IMR-90 (cell line): ENCODE results near the gene MYOCD. TPM values are rescaled to one million over a fixed set of nuclear protein-coding genes. Genes with fewer than 3 reads are reported as not detected.

Source experiments
- ATAC-seq: fragments of 200-7000 bp; cut with Tn5 transposase; 2 replicates; pipeline ENCODE4 v1.9.1; 2020; ENCODE audit warnings: low read depth, mild to moderate bottlenecking, moderate library complexity
- BruUV-seq: library from RNA; stranded (reverse); fragments of 400-500 nt; replicated peaks from 2 replicates; lab custom pipeline; 2021; lab: Mats Ljungman, UMichigan
- CTCF ChIA-PET: fragments of 300-600 bp; formaldehyde crosslinking; extraction: SDS; loops from one replicate; lab custom pipeline; 2021; ENCODE audit warnings: antibody characterized with exemption; lab: Yijun Ruan, JAX
- POLR2A ChIA-PET: fragments of 300-600 bp; sonication (Branson Sonifier 250); formaldehyde crosslinking; loops from one replicate; lab custom pipeline; 2022; ENCODE audit warnings: antibody characterized with exemption; ENCODE audit not compliant: unreplicated experiment; lab: Charles Lee
- DNase-seq: peaks from one replicate; pipeline ENCODE4 v3.0.0; 2013
- H2AFZ ChIP-seq: replicated peaks from 2 replicates; pipeline ENCODE3; 2013; ENCODE audit warnings: low read length, mild to moderate bottlenecking; ENCODE audit not compliant: poor library complexity
- H2AK5ac ChIP-seq: 2 replicates; pipeline ENCODE4 v1.6.1; 2013; ENCODE audit warnings: low read depth, low read length, inconsistent platforms
- H2AK9ac ChIP-seq: replicated peaks from 2 replicates; pipeline ENCODE3; 2013; ENCODE audit warnings: mild to moderate bottlenecking, low read depth, low read length, moderate library complexity; ENCODE audit not compliant: poor library complexity
- H2BK120ac ChIP-seq: 2 replicates; pipeline ENCODE4 v1.6.1; 2013; ENCODE audit warnings: low read depth, low read length, inconsistent platforms
- H2BK15ac ChIP-seq: 3 replicates; pipeline ENCODE4 v1.6.1; 2013; ENCODE audit warnings: low read depth, low read length, inconsistent platforms
- H2BK20ac ChIP-seq: 2 replicates; pipeline ENCODE4 v1.6.1; 2013; ENCODE audit warnings: low read depth, mild to moderate bottlenecking, inconsistent platforms, low read length, moderate library complexity
- H2BK5ac ChIP-seq: 2 replicates; pipeline ENCODE4 v1.6.1; 2013; ENCODE audit warnings: mild to moderate bottlenecking, low read depth, low read length, inconsistent platforms; ENCODE audit not compliant: poor library complexity, severe bottlenecking
- H3K14ac ChIP-seq: replicated peaks from 2 replicates; pipeline ENCODE4 v1.6.1; 2013; ENCODE audit warnings: low read depth, low read length, inconsistent platforms
- H3K18ac ChIP-seq: 2 replicates; pipeline ENCODE4 v1.6.1; 2013; ENCODE audit warnings: low read depth, low read length, control low read depth
- H3K23ac ChIP-seq: 2 replicates; pipeline ENCODE4 v1.6.1; 2013; ENCODE audit warnings: low read depth, low read length, inconsistent platforms
- H3K27ac ChIP-seq: 2 replicates; pipeline ENCODE4 v1.5.1; 2013; ENCODE audit warnings: mild to moderate bottlenecking, control low read depth, low read length; ENCODE audit not compliant: insufficient read depth
- H3K27me3 ChIP-seq: 2 replicates; pipeline ENCODE4 v1.6.1; 2013; ENCODE audit warnings: low read length; ENCODE audit not compliant: control insufficient read depth, insufficient read depth
- H3K36me3 ChIP-seq: 2 replicates; pipeline ENCODE4 v1.6.1; 2013; ENCODE audit warnings: low read length, mixed read lengths; ENCODE audit not compliant: control insufficient read depth, insufficient read depth
- H3K4ac ChIP-seq: 2 replicates; pipeline ENCODE4 v1.6.1; 2013; ENCODE audit warnings: low read depth, low read length, inconsistent platforms
- H3K4me1 ChIP-seq: 2 replicates; pipeline ENCODE4 v1.6.1; 2013; ENCODE audit warnings: low read length, mixed read lengths; ENCODE audit not compliant: control insufficient read depth, insufficient read depth
- H3K4me2 ChIP-seq: 2 replicates; pipeline ENCODE4 v1.6.1; 2013; ENCODE audit warnings: low read depth, mild to moderate bottlenecking, control low read depth, low read length, moderate library complexity
- H3K4me3 ChIP-seq: 2 replicates; pipeline ENCODE4 v1.5.1; 2013; ENCODE audit warnings: low read depth, mild to moderate bottlenecking, control low read depth, low read length, moderate library complexity; ENCODE audit not compliant: insufficient read depth
- H3K56ac ChIP-seq: 2 replicates; pipeline ENCODE4 v1.6.1; 2013; ENCODE audit warnings: low read length, inconsistent platforms; ENCODE audit not compliant: insufficient read depth; ENCODE audit errors: extremely low read depth
- H3K79me1 ChIP-seq, 2 experiments: 2 replicates each; pipeline ENCODE4 v1.6.1; 2013; ENCODE audit warnings: low read length in 2 of 2, inconsistent platforms in 1 of 2, low read depth in 1 of 2
- H3K9ac ChIP-seq: 2 replicates; pipeline ENCODE4 v1.6.1; 2013; ENCODE audit warnings: low read depth, low read length, control low read depth
- H3K9me1 ChIP-seq: 2 replicates; pipeline ENCODE4 v1.6.1; 2013; ENCODE audit warnings: low read length, inconsistent platforms; ENCODE audit not compliant: insufficient read depth
- H3K9me3 ChIP-seq: 2 replicates; pipeline ENCODE4 v1.6.1; 2013; ENCODE audit warnings: low read length; ENCODE audit not compliant: control insufficient read depth, insufficient read depth
- H4K20me1 ChIP-seq: 2 replicates; pipeline ENCODE4 v1.6.1; 2013; ENCODE audit warnings: low read length, inconsistent platforms; ENCODE audit not compliant: insufficient read depth
- H4K5ac ChIP-seq: 2 replicates; pipeline ENCODE4 v1.6.1; 2013; ENCODE audit warnings: mild to moderate bottlenecking, low read depth, low read length, control low read depth
- H4K8ac ChIP-seq, 2 experiments: 2 replicates each; pipeline ENCODE4 v1.6.1; 2013; ENCODE audit warnings: low read depth in 2 of 2, low read length in 2 of 2, control low read depth in 1 of 2, inconsistent platforms in 1 of 2
- H4K91ac ChIP-seq: 2 replicates; pipeline ENCODE4 v1.6.1; 2013; ENCODE audit warnings: low read depth, low read length, inconsistent platforms; ENCODE audit not compliant: insufficient read depth
- CTCF ChIP-seq: conservative IDR thresholded peaks from 2 replicates; pipeline ENCODE4 v1.5.1; 2012; ENCODE audit warnings: mild to moderate bottlenecking, low read depth, low read length, improper control_type of control experiment
- NFE2L2 ChIP-seq: fragments of 150-350 bp; IDR thresholded peaks from 2 replicates; pipeline ENCODE4 v1.6.1; 2016; ENCODE audit warnings: low read depth, mild to moderate bottlenecking, low read length
- WGBS, 2 experiments: methylation state at CpG; one replicate each; pipeline versions ENCODE4 v1.1.5 to v1.1.7; 2013; ENCODE audit warnings: missing lambda C conversion rate in 2 of 2; ENCODE audit not compliant: insufficient read length in 1 of 2; ENCODE audit errors: extremely low coverage in 2 of 2; 5-methylcytosine and 5-hydroxymethylcytosine counted together
- dilution Hi-C: fragments of 300-500 bp; cut with HindIII; formaldehyde crosslinking; loops from one replicate; pipeline ENCODE4 v1.14.3; 2018; ENCODE audit warnings: low sequenced_read_pairs; ENCODE audit not compliant: unreplicated experiment
- in situ Hi-C: fragments of 300-500 bp; cut with MboI; formaldehyde crosslinking; loops from 3 replicates; pipeline ENCODE4 v1.14.3; 2019; ENCODE audit warnings: low sequenced_read_pairs, inconsistent platforms, mixed read lengths
- intact Hi-C: fragments of 100-400 bp; cut with micrococcal nuclease; formaldehyde crosslinking; loops from 2 replicates; pipeline ENCODE4 v1.10.0; 2022
- polyA plus RNA-seq, 3 experiments: library from polyadenylated mRNA; depleted of rRNA; stranded (reverse); fragments of >200 nt; gene quantifications; 2 replicates each; pipeline ENCODE4 v1.2.3, GENCODE V29; 2012; ENCODE audit warnings: low replicate concordance in 1 of 3
- total RNA-seq: library from RNA; depleted of rRNA; stranded (reverse); fragments of >200 nt; gene quantifications from 2 replicates; pipeline ENCODE4 v1.2.3, GENCODE V29; 2012

Gene MYOCD
- total and polyA plus RNA-seq, 2 of the 4 experiments (the other 2 are of a cell fraction) = 10.6 to 20.1 TPM

GRCh38 chr17:12814718-12815117 lies 149.0 kb downstream of the MYOCD start:
- H3K27me3 ChIP-seq = no peaks in the 10 kb centered on the region
- H3K14ac ChIP-seq = no peak overlapping the region
- DNase-seq (no peak), ATAC-seq (no peak)
- H4K20me1 ChIP-seq = no peaks in the 10 kb centered on the region
- no peak overlapping the region for H3K4me2 ChIP-seq
- CTCF ChIA-PET = no interaction called here
- no peak overlapping the region for H4K8ac ChIP-seq
- no peak overlapping the region for H3K56ac ChIP-seq
- dilution Hi-C loops = no loop called here
- no peak overlapping the region for H3K23ac ChIP-seq
- no peaks in the 10 kb centered on the region for H3K4me1 ChIP-seq
- H3K9me1 ChIP-seq = no peaks in the 10 kb centered on the region
- H3K27ac ChIP-seq = no peak overlapping the region
- no peak overlapping the region for H2AK9ac ChIP-seq
- no peak overlapping the region for H2AK5ac ChIP-seq
- no peak overlapping the region for H4K91ac ChIP-seq
- POLR2A ChIA-PET = no interaction called here
- H3K18ac ChIP-seq = no peak overlapping the region
- no peaks in the 10 kb centered on the region for H3K79me1 ChIP-seq
- no peak overlapping the region for H2BK5ac ChIP-seq
- no peak overlapping the region for H3K9ac ChIP-seq
- H3K4me3 ChIP-seq = no peak overlapping the region
- no peak overlapping the region for H4K5ac ChIP-seq
- no TSS peak for BruUV-seq
- H3K4ac ChIP-seq = no peak overlapping the region
- no peak overlapping the region for H2BK120ac ChIP-seq
- no peak overlapping the region for H2BK20ac ChIP-seq
- intact Hi-C loops = no loop called here
- no peak overlapping the region for H2BK15ac ChIP-seq
- H3K9me3 ChIP-seq = no peaks in the 10 kb centered on the region
- WGBS, 2 experiments = no CpG with 5 or more reads among the region's 2 CpGs
- H2AFZ ChIP-seq = no peak overlapping the region
- no peaks in the 10 kb centered on the region for H3K36me3 ChIP-seq
- in situ Hi-C loops = loop anchor here (25.0 kb wide), 1 partner anchor 98 kb away; no protein-coding TSS in a partner anchor
- TF ChIP-seq NFE2L2 (peak; percentile 74), CTCF (no peak)
